Measurements from ENCODE around the gene NR1H3.
A peak's percentile ranks its signal among the peaks of the same experiment; 100 is the strongest.

Gene NR1H3

GRCh38 chr11:47244448-47245350 lies 13.1 kb upstream of the NR1H3 start:
- no peak for DNase-seq

- no peak for DNase-seq
Measured at GRCh38 chr11:47245611-47246357, 12.0 kb upstream of the NR1H3 start.

- DNase-seq = no peak
Measured at GRCh38 chr11:47247502-47247901, 10.3 kb upstream of the NR1H3 start.

GRCh38 chr11:47248304-47248663 lies 9.5 kb upstream of the NR1H3 start:
- DNase-seq = no peak

DNA sequence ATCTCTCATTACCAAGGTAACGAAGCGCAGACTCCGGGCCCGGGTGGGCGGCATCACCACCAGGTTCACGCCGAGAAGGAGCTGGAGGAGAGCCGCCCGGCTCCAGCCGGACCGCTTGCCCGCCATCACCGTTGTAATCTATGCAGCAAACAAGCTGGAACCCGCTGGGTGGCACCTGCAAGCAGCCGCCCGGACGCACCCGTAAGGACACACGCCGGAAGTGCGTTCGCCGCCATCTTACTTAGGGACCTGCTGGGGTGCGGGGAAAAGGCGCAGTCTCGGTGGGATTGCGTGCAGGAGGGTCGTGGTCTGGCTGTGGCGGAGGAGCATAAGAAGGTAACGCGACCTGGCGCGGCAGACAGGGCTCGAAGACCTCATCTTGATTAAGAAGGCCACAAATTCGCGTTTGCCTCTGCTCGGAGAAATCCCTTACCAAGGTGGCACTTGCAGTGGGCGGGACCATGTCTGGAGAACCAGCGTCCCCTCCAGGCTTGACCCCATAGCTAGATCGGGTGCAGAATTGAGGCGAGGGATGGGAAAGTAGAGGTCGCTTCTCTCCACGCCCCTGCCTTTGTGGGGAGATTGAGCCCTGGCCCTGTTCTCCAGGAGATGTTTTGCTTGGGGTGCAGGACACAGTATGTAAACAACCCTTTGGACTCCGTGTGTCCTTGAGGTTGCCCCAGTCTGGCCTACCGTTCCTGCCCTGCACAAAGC lies 9.0 kb upstream of the NR1H3 start, which contains the start of gene ACP2:
ACP2 (minus strand) TSS at position 151 of the 714 bp plus-strand sequence; CDS start at position 126, 25 bp downstream.
- DNase-seq = peak; percentile 84

GRCh38 chr11:47249378-47249715 lies 8.4 kb upstream of the NR1H3 start:
- DNase-seq = no peak

DNA sequence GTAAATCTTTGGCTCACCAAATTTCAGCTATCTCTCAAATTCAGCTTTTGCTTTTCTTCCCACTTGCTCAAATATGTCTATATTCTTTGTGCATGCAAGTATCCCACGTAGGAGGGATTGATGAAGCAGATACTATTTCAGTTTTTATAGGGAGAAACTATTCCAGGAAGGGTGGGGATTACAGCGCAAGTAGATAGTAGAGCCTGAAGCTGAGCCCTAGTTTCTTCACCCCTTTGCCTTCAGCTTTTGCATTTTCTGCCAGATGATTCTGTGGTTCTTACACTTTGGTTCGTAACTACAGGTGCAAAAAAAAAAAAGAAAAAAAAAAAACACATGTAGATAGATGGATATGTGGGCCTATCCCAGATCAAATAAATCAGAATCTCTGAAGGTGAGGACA lies 6.0 kb upstream of the NR1H3 start:
- no peak for DNase-seq

DNA sequence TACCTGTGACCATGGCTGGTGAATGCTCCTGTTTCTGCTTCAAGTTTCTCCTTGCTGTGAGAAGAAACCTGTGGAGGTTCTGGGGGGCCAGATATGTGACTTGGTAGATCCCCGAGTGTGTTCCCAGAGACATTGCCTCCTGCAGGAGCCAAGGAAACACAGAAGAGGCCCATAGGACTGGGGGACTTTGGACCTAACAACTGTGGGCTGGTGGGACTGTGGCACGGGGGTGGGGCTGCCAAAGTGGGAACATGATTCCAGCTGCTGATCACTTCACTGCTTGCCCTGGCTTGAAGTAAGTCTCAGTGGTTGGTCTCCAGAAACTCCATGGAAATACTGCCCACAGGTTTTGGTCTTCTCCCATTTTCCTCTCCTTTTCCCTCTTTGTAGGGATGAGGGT lies 4.1 kb upstream of the NR1H3 start:
- no peak for DNase-seq

- DNase-seq = no peak
Measured at GRCh38 chr11:47254386-47254785, 3.4 kb upstream of the NR1H3 start.

DNA sequence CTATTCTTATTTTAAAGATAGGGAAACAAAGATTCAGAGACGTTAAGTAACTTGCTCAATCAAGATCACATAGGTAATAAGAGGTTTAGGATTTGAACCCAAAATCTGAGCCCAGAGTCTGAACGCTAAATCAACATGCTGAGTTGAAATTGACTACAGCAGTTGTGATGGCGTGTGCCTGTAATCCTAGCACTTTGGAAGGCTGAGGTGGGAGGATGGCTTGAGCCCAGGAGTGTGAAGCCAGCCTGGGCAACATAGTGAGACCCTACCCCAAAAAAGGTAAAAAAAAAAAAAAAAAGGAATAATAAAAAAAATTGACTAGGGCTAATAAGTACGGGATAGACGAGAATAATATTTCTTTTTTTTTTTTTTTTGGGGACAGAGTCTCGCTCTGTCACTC lies 1.4 kb upstream of the NR1H3 start:
- DNase-seq = no peak

DNA sequence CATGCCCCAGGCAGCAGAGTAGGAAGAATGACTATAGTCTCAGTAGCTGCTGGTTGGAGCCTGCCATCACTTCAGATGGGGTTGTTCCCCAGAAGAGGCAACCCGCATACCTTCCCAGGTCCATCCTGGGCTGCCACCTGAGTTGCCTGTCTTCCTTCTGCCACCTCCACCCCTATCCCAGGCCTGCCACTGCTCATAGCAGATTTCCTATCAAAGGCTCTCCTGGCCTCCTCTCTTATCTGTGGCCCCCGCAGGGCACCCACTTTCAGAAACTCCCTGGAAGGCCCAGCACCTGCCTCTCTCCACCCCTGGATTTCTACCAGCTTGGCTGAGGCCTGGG lies 649 bp upstream of the NR1H3 start:
- no peak for DNase-seq

- DNase-seq = no peak
Measured at GRCh38 chr11:47258317-47258902, 614 bp downstream of the NR1H3 start.

DNA sequence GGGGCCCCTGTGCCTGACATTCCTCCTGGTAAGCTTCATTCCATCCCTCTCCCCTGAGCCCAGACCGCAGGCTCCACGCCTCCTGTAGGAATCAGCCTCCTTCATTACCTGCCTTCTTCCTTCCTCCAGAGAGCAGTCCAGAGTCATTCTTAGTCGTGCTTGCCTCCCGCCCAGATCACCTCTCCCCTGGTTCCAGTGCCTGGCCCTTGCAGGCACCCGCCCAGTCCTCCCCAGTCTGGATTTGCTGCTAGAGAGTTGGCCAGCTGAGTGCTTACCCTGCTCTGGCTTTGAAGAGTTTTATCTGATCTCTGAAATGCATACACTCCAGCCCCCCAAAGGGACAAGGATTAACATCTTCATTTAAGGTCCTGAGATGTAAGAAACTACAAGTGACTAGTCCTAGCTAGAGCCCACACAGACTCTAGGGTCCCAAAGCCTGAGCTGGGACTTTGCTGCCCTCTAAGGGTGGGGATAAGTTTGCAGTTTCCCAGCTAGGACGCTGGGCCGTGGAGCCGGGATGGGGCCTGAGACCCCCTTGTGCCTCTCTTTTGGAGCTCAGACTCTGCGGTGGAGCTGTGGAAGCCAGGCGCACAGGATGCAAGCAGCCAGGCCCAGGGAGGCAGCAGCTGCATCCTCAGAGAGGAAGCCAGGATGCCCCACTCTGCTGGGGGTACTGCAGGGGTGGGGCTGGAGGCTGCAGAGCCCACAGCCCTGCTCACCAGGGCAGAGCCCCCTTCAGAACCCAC lies 1.6 kb downstream of the NR1H3 start:
- peak; percentile 46 for DNase-seq

DNA sequence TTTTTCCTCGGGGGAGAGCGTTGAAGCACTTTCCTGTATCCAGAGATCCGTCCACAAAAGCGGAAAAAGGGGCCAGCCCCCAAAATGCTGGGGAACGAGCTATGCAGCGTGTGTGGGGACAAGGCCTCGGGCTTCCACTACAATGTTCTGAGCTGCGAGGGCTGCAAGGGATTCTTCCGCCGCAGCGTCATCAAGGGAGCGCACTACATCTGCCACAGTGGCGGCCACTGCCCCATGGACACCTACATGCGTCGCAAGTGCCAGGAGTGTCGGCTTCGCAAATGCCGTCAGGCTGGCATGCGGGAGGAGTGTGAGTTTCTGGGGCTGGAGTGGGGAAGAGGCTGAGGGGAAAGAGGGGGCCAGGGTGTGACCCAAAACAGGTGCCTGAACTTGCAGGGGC lies 2.6 kb downstream of the NR1H3 start:
- no peak for DNase-seq

- DNase-seq = no peak
Measured at GRCh38 chr11:47261291-47261800, 3.5 kb downstream of the NR1H3 start.

- DNase-seq = no peak
Measured at GRCh38 chr11:47264119-47264518, 6.3 kb downstream of the NR1H3 start.

DNA sequence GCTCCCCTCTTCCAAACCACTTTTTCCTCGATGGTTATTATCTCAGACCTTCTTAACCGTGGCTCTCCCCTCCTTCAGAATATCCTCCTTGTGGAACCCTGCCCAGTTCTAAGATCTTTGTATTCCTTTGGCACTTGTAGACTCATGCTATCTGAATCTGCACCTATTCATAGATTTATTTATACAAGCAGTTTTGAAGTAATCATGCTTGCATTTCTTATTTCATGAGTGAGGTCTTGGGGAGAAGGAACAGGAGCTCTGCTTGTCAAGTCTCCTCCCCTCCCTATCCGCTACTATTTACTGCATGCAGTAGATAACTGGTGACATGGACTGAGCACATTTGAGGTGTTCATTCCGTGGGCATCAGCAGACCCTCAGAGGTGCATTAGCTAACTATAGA lies 6.7 kb downstream of the NR1H3 start:
- DNase-seq = no peak

- DNase-seq = no peak
Measured at GRCh38 chr11:47267876-47268275, 10.1 kb downstream of the NR1H3 start.

DNA sequence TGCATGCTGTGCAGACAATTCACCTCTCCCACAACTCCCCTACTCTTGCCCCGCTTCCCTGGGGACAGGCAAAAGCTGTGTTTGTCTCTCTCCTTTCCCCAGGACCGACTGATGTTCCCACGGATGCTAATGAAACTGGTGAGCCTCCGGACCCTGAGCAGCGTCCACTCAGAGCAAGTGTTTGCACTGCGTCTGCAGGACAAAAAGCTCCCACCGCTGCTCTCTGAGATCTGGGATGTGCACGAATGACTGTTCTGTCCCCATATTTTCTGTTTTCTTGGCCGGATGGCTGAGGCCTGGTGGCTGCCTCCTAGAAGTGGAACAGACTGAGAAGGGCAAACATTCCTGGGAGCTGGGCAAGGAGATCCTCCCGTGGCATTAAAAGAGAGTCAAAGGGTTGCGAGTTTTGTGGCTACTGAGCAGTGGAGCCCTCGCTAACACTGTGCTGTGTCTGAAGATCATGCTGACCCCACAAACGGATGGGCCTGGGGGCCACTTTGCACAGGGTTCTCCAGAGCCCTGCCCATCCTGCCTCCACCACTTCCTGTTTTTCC lies 10.7 kb downstream of the NR1H3 start:
- no peak for DNase-seq

GRCh38 chr11:47269002-47269828 lies 11.4 kb downstream of the NR1H3 start:
- peak; percentile 88 for DNase-seq

DNA sequence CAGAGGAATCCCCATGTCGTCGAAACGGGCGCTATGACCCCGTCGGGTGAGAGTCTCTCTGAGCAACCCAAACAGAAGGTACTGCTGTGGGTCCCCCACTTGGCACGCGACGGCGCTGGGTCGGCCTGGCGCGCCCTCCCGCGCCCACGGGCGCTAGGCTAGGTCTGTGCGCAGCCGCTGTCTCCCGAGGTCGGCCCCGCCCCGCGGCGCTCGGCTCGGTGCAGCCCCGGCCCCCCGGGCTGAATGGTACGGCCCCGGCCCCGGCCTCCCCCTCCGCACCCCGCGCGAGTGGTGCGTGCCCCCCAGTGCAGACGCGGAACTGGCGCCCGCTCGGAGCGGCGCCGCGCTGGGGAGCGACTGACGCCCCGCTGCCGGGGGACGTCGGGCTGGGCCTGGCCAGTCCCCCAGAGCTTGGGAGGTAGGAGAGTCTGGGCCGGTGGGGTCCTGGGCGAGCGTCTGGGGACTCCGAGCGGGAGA lies 12.1 kb downstream of the NR1H3 start, which contains the start of gene MADD:
MADD (plus strand) TSS at position 305 of the 477 bp plus-strand sequence.
- DNase-seq = peak; percentile 93

All from stimulated activated CD4-positive, alpha-beta T cell treated with anti-CD3 and anti-CD28 coated beads, Interleukin-4, amount 100 ng/mL, for 1 hour (primary cell).